IPS DF 4.7 (cell line): ENCODE data around the gene TTLL3.

ENCODE experiments used
- DNase-seq: peaks from one replicate; pipeline ENCODE4 v3.0.0-alpha.2; 2013; ENCODE audit warnings: low spot score; ENCODE audit errors: extremely low read depth

The TTLL3 gene

DNA sequence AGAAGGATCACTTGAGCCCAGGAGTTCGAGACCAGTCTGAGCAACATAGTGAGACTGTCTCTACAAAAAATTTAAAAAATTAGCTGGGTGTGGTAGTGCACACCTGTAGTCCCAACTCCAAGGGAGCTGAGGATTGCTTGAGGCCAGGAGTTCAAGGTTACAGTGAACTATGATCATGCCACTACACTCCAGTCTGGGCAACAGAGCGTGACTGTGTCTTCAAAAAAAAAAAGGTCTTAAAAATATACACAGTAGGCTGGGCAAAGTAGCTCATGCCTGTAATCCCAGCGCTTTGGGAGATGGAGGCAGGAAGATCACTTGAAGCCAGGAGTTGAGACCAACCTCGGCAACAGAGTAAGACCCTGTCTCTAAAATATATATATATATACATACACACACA, 29.2 kb upstream of the TTLL3 start:
- DNase-seq = no peak

DNA sequence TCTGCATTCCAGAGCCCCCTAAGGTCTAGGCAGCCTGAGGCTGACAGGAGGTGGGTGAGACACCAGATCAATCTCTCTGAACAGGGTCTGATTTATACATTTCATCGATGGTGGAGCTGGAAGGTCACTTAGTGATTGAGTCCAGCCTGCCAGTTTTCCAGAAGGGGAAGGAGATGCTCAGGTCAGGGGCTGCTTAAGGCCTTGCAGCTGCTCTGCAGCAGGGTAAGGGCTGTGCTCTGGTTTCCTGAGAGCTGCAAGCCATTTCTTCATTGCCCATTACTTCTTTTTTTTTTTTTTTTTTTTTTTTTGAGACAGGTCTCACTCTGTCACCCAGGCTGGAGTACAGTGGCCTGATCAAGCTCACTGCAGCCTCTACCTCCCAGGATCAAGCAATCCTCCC, 28.5 kb upstream of the TTLL3 start:
- no peak for DNase-seq

DNA sequence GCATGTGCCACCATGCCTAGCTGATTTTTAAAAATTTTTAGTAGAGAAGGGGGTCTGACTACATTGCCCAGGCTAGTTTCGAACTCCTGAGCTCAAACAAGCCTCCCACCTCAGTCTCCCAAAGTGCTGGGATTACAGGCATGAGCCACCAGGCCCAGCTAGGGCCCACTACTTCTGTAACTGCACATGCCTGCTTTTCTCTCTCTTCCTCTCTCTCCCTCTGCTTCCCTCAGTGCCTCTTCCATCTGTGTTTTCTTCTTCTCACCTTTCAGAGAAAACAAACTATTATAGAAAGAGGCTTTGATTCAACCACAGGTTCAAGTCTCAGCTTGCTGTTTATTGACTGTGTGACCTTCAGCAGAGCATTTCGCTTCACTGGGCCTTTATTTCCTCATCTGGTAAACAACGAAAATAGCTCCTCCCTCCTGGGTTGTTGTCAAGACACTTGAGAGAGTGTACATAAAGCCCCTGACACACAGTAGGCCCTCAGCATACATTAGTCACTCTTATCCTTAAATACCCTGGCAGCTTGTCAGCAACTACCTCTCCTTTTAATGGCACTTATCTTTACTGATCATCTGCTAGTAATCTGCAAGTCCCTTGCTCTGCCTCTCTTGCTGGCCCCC, 28.0 kb upstream of the TTLL3 start:
- DNase-seq = no peak

DNA sequence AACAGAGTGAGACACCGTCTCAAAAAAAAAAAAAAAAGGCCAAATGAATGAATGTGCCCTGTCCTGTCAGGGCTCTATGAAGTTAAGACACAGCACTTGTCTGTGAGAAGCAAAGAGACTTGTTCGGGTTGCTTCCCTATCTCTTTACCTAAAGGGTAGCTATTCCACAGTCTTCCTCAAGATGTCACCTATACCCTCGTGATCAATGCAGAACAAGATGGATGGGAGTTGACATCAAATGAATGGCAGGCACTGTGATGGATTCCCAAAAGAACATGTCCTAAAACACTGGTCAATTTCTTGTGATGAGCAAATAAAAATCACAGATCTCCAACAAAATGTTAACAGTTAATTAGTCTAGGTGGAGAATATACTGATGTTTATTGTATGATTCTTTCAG, 27.3 kb upstream of the TTLL3 start:
- no peak for DNase-seq

DNA sequence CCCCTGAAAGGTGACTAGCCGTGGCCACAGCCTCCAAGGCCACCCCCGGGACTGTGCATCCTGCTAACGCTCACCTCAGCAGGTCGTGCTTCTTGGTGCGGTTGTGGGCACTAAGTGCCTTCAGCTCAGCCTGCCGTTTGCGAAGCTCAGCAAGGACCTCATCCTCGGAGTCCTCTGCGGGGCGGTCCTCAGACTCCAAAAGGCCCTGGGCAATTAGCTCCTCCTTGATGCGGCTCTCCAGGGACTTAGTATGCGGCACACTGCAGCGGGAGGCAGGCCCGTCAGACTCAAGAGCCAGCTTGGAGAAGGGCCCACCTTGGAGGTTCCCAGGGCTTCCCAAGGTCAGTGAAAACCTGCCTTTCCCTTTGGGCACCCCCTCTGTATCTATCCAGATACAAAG, 26.1 kb upstream of the TTLL3 start:
- DNase-seq = no peak

DNA sequence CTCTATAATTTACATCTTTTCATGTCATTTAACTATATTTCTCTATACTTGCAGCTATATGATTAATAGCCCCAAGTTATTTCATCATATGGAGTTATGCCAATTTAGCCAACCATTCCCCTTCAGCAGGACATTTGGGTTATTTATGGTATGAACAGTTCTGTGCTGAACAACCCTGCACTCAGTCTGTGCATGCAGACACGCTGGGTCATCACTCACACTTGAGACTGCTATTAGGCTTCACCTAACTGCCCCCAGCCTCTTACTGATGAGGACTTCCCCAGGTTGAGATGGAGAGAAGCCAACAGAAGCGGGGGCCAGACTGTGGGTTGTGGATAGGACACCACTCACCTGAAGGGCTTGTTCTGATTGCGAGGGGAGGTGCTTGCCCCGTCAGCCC, 25.1 kb upstream of the TTLL3 start:
- no peak for DNase-seq

DNA sequence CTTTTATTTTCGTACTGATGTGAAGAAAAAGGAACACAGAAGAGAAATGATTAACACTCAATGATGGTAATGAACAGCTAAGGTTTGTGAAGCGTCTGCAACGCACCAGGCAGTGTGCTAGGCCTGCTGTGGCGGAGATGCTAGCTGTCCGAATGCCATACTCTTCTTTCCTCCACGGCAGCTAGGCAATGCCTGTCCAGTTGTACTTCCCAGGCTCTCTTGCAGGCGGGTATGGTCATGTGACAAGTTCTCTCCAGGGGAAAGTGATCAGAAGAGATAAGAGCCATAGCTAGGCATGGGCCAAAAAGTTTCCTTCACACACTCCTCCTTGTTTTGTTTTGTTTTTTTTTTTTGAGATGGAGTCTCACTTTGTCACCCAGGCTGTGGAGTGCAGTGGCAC, 24.5 kb upstream of the TTLL3 start:
- DNase-seq = no peak

DNA sequence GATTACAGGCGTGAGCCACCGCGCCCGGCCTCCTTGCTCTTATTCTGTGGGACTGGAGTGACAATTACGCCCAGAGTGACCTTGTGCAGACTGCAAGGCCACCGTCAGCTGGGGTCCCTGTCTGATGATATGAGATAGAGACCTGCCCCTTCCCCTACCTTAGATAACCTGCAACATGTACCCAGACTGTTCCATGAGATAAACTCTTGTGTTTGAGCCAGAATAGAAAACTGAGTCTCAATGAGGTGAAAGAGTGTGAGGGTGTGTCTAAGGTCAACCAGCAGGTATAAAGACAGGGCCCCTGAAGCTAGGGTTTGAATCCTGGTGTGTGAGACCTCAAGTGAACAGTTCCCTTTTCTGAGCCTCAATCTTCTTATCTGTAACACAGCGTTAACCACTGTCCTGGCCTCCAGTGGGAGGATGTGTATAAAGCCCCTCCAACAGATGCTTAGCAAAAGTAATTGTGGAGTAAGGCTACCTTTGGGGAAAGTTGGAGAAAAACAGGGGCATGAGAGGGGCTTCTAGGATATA, 23.8 kb upstream of the TTLL3 start:
- no peak for DNase-seq

DNA sequence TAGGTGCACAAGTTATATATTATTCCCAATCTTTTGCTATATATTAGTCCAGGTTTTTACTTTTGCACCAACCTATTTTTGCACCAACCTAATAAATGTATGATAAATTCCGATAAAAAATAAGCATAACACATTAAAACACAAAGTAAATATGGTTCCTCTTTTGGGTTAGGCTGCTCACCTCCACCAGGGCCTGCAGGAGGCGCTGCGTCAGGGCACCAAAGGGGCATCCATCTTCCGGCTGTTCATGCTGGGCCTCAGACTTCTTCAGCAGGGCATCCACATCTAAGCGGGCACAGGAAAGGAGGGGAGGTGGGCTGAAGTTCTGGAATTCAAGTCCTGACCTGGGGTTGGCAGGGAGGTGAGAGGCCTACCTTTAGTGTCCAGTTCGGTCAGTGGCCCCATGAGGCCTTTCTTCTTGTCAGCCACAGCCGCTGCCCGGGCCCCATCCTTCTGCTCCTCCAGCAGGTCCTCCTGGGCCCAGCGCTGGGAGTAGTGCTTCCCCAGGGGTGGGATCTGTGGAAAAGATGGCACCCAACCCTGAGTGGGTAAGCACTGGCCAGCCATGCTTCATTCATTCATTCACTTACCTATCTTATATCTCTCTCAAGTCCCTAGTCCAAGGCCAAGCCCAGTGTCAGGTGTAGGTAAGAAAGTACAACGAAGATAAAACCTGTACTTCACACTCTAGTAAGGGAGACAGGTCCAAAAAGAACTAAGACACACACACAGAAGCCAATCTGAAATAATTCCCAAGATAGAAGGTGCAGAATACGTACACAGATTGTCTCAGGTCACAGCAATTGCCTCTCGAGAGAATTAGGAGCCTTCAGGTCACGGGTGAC, 23.0 kb upstream of the TTLL3 start:
- DNase-seq = no peak

DNA sequence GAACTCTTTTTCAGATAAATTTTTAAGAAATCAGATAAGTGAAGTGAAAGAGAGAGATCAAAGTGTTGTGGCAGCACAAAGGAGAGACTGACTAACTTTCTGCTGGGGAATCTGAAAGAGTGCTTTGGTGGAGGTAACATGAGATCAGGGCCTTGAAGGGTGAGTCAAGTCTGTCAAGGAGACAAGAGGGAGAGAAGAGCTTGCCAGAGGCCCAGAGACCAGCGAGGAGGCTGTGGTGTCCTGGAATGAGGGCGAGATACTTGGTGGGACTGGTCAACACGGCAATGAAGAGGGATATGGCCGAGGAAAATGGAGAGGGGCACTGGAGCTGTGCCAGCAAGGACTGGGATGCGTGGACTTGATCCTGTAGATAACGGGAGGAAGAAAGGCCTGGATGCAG, 22.3 kb upstream of the TTLL3 start:
- no peak for DNase-seq

DNA sequence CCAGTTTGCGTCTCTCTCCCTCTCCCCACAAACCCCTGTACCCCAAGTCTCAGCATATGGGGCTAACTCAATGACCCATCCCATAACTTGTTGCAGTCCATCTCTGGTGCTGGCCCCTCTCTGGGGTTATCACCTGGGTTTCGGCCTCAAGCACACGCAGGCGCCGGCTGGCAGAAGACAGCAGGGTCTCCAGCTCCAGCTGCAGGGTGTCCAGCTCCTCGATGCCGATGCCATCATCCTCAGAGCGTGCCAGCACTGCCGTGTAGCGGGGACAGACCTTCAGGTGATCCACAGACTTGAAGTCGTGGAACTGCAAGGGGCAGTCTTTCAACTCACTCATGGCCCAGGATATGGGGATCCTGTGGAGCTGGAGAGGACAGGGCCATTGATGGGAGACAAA, 18.9 kb upstream of the TTLL3 start:
- no peak for DNase-seq

DNA sequence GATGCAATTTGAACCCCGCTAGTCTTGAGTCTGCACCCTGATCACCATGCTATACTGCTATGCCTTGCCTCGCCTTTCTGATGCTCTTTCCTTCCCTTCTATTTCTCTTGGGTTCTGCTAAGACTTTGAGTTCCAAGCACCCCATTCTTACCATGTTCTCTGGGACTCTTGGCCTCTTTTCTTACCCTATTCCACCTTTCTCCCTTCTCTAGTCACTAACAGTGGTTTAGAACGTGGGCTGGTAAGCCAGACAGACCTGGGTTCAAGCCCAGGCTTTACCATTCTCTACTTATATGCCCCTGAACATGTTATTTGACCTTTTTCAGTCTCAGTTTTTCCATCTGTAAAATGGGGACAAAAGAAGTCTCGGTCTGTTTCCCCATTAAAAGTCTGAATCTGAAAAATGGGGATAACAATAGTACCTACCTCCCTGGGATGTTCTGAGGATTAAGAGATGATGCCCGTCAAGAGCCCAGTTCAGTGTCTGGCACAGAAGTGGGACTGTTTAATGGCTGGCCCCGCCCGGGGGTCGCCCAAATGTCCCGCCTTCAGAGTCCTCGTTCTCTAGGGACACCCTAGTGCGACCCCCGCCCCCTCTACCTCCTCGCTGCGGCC, 18.2 kb upstream of the TTLL3 start:
- no peak for DNase-seq

DNA sequence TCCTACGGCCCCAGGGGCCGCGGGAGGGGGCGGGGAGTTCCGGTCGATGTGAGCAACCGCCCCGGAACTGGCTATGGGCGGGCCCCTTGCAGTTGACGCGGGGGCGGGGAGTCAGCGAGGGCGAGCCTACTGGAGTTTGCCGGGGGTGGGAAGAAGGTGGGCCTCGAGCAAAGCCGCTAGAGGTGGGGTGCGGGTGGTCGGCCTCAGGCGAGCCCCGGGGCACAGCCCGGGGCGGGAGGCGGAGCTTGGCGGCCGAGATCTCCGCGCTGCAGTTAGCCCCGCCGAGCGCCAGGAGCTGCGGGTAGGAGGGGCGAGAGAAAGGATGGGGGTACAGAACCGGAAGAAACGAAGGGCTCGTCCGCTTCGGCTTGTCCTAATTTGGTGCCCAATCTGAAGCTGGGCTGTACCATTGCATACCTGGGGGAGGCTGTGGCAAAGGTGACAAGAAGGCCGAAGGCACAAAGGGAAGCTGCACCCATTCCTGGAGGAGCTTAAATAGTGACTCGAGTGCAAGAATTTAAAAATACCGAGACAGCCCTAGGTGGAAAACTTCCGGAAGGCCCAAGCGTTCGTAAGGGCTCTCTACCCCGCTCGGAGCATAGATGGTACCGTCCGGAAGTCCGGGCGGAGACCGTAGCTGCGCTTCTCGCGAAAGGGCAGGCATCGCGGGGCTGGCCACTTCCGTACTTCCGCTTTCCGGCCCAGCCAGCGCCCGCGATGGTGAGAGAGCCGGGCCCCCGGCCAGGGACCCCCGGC, 17.5 kb upstream of the TTLL3 start, which contains the start of the genes ARPC4 and TADA3:
Gene ARPC4 (plus strand): TSS at position 678 of the 756 bp plus-strand sequence. CDS start 40 bp downstream, at position 718.
Gene TADA3 (minus strand): TSS at position 69 of the 756 bp plus-strand sequence. CDS start 1,007 bp downstream, outside the sequence.
- no peak for DNase-seq

DNA sequence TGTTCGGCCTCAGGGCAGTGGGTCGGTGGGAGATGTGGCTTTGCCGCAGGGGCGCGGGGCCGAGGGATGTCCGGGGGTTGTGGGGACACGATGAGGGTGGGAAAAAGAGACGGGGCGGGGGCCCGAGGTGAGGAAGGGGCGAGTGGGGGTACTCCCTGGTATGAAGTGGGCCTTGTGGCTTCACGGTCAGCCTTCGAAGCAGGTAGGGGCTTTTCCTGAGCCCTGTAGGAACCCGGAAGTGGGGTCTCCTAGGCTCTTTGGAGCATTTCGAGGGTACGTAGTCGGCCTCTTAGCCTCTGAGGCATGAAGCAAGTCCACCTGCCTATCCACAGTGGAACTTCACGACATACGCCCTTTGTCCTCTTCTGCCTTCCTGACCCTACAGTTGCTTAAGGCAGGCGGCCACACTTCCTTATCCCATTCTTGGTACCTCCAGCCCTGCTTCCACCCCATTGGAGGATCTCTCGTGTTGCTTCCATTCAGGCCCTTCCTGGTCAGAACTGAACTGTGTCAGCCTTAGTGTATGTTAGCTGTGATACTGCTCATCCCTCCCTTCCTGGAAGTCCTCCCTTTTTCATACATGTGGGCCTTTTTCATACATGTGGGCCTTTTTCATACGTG, 16.8 kb upstream of the TTLL3 start:
- no peak for DNase-seq

DNA sequence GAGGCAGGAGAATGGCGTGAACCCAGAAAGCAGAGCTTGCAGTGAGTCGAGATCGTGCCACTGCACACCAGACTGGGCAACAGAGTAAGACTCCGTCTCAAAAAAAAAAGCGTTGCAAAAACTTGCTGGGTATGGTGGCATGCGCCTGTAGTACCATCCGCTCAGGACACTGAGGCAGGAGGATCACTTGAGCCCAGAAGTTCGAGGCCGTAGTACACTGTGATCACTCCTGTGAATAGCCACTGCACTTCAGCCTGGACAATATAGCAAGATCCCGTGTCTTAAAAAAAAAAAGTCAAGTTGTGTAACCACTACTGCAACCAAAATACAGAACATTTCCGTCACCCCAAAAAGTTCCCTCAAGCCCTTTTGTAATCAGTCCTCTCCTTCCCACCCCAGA, 15.7 kb upstream of the TTLL3 start:
- DNase-seq = no peak

DNA sequence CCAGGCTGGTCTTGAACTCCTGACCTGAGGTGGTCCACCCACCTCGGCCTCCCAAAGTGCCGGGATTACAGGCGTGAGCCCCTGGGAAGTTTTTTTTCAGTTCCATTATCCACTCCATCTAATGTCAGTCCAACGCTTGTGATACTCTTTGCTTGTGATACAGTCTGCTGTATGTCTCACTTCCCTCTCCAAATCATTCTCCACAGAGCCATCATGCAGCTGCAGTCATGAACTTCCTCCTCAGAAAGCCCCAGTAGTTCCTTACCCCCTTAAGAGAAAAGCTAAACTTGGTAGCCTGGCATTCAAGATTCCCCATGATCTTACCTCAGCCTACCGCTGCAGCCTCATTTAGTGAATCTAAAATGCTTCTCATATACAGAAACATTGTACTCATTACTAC, 14.9 kb upstream of the TTLL3 start:
- no peak for DNase-seq

DNA sequence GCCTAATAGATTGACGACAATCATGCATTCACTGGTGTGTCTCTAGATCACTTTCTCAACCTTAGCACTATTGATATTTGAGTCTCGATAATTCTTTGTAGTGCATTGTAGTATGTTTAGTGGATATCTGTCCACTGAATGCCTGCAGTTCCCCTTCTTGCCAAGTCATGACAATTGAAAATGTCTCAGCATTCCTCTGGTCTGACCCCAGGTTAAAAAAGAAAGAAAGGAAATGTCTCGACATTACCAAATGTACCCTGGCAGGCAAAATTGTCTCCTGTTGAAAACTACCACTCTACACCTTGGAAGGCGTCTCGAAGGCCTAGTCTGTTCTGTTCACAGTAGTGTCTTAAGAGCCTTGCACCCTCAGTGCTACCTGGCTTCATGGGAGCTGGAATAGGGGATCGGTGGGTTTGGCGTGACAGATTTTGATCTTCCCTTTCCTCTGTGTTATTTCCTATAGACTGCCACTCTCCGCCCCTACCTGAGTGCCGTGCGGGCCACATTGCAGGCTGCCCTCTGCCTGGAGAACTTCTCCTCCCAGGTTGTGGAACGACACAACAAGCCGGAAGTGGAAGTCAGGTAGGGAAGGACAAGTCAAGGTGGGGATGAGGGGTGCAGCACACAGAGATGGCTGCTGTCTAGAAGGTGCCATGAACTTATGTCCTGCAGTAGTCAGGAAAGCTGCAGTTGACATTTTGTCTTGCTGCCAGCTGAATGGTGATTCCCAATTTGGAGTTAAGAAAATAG, 12.7 kb upstream of the TTLL3 start:
- no peak for DNase-seq

DNA sequence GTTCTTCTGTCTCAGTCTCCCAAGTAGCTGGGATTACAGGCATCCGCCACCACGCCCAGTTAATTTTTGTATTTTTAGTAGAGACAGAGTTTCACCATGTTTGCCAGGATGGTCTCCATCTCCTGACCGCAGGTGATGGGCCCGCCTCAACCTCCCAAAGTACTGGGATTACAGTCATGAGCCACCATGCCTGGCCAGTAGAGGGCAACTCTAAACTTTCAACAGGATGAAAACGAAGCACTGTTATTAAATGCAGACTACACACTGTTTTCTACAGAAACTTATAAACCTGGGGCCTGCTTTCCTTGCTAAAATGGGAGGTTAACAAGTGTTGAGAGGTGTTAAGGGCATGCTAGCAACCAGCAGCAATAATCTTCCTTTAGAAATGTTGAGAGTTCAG, 9.5 kb upstream of the TTLL3 start:
- DNase-seq = no peak

DNA sequence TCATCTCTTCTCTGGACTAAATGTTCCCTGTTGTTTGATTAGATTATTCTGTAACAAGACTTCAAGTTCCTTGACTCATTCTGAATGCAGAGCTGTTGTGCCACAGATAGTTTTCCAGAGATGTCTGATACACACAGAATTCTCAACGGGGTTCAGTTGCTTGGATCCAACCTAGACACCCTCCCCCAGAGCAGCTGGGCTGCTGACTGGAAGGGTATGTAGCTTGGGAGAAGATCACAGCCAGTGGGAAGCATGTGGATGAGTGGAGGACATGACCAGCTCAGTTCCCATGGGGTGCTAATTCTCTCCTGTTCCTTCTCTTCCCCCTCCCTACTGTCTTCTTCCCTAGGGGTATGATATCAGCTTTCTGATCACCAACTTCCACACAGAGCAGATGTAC, 6.6 kb upstream of the TTLL3 start:
- DNase-seq = no peak

DNA sequence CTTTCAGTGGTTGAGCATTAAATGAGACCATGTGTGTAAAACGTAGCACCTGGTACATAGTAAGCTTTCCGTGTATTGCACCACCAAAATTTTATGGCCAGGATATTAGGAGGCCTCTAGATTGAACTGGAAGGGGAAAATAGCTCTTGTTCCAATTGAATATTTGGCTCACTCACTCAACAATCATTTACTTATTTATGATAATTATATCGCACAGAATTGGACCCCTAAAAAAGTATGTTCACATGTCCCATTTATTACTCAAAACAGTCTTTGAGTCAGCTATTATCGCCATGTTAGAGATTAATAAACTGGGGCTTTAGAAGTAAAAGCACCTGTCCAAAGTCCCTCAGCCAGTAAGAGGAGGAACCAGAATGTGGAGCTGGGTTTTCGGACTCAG, 5.1 kb upstream of the TTLL3 start:
- DNase-seq = no peak
